ENCODE data around the gene TOMM20.
"Not testable (repeated sequence)": the region's sequence is repeated elsewhere in the genome, so short reads cannot be mapped to it uniquely, and the experiment has no call there.

TOMM20 gene

DNA sequence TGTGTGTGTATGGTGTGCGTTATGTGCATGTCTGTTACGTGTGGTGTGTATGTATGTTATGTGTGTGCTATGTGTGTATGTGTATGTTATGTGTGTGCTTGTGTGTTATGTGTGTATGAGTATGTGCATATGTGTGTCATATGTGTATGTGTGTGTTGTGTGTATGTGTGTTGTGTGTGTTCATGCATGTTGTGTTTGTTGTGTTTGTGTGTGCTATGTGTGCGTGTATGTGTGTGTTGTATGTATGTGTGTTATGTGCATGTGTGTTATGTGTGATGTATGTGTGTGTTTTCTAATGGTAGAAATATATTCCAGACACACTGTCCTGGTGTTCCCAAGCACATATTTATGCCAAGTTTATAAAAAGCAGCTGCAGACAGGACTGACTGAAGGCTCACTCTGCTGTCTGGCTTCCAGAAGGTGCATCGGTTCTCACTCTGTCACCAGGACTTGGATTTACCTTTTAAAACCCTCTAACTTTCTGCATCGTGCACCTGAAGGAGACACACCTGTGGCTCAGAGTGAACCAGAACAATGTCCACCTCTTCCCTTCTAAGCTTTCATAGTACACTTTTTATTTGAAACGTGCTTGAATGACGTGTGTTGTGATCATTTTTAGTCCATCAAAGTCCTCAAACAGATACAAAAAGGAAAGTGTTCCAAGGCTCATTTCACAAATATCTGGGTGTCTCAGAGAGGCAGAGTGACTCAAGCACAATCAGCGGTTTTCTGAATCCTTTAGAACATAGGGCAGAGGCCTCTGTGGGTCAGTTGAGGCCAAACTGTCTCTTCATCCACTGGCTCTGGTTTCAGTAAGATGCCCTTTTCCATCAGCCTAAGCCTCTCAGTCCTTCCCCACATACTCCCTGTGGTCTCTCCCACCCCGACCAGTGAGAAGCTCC, 49.9 kb downstream of the TOMM20 start:
- no peak for DNase-seq (ENCODE audit: low spot score)

DNA sequence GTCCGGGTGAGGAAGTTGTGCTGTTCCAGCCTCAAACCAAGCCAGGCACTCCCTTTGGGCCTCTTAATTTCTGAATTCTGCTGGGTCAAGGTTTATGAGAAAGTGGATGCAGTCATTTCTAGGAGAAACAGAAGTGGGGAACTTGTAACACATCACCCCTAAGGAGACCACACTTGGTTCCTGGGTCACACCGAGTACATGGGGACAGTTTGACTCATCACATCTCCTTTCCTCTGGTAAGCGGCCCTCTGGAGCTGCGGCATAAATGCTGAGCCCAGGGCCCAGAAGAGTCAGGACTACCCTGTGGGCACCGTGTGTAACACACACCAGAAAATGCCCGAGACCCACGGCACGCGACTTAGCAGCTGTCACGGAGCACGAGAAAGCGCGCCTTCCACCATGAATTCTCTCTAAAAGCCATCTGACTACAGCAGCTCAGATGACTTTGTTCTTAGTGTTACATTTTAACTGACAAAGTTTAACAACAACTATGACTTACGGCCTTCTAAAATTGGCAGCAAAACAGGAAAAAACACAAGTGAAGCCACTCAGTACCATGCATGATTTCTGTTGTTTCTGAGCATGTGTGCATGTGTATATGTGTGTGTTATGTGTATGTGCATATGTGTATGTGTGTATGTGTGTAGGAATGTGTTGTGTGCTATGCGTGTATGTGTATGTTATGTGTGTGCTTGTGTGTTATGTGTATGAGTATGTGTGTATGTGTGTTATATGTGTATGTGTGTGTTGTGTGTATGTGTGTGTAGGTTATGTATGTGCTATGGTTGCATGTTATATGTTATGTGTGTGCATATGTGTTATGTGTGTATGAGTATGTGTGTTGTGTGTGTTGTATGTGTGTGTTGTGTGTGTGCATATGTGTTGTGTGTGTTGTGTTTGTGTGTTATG, 50.8 kb downstream of the TOMM20 start:
- DNase-seq (ENCODE audit: low spot score), result no peak

DNA sequence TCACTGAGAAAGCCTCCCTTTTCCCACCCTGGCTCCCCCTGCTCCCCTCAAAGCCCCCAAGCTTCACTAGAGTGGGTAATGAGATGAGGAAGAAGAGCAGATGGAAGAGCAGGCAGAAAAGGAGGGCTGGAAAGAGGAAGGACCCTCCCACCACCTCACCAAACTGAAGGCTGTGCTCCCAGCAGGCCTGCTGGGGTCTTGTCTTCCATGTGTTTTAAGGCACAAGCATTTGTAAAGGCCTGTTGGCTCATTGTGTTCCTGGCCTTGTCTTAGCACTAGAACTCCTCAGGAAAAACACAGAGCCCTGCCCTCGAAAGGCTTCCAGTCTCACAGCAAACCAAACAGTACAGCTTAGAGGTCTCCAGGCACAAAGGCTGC, 51.5 kb downstream of the TOMM20 start:
- no peak for DNase-seq (ENCODE audit: low spot score)

DNA sequence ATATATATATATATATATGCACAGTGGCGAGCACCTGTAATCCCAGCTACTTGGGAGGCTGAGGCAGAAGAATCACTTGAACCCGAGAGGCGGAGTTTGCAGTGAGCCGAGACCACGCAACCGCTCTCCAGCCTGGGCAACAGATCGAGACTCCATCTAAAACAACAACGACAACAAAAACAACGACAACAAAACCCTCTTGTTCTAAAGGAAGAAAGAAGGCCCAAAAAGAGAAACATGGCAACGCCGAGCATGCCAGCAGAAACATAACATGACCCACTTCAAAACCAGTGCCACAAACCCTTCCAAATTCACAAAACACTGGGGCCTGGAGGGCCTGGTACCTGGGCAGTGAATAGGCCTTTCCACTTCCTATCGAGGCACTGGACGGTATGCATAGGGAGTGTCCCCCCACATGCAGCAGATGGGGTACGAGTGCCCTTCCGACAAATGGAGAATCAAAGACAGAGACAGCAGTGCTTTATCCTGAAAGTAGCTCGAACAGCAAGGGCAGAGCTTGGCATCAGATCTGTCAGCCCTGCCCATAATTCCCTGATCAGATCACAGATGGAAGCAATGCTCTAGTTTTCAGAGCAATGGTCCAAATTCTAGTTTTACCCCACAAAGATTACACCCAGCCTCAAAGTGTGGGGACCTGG, 52.0 kb downstream of the TOMM20 start:
- no peak for DNase-seq (ENCODE audit: low spot score)

DNA sequence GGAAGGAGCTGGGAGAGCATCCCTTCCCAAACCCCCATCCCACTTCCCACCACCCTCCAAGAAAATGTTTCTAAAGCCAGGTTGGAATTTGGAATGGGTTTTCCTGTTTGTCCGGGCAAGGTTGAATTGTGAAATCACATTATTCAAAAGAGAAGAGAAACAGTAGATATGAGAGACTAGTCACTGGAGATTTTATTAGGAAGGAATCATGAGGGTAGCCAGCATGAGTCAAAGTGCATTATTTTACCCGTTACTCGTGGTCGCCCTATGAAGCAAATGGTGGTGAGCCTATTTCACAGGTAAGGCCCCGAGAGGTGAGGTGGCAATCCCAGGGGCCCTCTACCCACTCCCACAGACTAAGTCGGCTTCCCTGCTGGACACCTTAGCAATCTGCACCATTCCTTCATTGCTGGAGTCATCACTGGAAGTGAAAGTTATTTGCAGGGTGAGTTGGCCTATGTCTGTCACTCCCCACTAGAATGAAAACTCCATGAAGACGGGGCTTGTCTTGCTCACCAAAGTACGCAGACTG, 52.8 kb downstream of the TOMM20 start:
- no peak for DNase-seq (ENCODE audit: low spot score)

DNA sequence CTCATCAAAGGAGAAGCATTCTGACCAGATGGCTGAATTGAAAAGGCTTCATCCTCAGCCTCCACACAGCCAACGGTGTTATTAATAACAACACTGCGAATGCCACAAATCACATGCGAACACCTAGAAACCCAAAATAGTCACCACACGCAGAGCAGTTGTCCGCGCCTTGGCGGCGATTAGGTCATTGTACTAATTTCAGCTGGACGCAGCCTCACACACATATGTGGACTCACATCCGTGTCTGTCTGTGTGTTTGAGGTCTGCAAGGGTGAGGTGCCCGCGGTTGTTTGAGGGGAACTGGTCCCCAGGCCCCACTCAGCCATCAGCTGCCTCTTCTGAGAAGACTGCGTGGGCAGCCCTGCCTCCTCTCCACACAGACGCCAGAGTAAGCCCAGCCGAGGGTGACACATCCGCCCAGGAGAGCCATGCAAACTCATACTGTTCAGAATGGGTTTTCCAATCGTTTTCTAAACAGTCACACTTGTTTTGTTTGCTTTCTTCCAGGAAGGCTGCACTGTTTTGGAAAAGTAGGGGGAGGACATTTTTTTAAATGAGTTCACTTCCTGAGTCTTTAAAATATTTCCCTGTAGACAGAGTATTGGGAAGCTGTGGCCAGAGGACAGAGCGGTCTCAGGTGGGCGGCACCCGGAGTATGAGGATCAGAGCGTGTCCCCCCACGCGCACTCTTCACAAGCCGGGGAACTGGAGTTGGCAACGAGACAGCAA, 53.4 kb downstream of the TOMM20 start:
- no peak for DNase-seq (ENCODE audit: low spot score)

DNA sequence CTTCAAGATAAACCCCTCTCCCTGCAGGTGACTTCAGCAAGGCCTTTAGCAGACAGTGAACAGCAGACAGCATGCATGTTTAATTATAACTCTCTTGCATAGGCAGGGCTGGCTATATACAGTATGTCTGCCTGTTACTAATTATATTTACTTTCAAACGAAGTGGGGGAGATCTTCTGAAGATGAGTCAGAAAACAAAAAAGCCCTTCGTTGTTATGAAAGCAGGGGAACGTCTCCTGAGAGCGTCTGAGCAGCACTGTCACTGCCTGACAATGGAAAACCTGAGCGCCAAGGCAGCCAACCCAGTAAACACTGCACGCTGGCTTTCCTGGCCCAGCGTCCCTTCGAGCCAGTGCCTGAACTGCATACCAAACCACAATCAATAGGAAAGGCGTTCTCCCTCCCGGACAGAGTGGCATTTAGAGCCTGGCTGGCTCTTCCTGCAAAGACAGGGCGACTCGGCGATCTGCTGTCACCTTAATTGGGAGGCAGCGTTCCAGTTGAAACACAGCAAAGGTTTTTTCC, 54.1 kb downstream of the TOMM20 start:
- no peak for DNase-seq (ENCODE audit: low spot score)

DNA sequence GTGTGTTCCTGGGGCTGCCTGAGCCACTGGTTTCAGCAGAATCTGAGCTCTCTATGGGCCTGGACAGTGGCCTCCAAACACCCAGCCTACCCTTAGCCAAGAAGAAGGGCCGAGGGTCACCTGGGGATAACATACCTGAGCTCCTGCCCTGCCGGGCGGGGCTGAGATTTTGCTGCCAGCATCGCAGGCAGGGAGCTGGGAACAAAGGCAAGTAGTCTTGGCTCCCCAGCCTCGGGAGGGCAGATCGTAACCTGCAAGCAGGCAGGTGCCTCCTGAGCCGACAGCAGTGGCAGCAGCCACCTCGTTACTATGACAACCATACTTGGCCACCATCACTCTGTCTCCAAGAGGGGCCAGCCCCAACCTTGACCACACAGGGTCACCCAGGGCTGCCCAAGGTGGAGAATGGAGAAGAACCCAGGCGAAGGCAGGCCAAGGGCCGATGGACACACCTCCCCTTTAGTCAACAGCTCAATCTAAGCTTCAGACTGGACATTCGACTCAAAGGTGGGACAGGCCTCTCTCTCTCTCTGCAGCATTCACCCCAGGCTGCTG, 54.6 kb downstream of the TOMM20 start:
- DNase-seq (ENCODE audit: low spot score), result no peak

DNA sequence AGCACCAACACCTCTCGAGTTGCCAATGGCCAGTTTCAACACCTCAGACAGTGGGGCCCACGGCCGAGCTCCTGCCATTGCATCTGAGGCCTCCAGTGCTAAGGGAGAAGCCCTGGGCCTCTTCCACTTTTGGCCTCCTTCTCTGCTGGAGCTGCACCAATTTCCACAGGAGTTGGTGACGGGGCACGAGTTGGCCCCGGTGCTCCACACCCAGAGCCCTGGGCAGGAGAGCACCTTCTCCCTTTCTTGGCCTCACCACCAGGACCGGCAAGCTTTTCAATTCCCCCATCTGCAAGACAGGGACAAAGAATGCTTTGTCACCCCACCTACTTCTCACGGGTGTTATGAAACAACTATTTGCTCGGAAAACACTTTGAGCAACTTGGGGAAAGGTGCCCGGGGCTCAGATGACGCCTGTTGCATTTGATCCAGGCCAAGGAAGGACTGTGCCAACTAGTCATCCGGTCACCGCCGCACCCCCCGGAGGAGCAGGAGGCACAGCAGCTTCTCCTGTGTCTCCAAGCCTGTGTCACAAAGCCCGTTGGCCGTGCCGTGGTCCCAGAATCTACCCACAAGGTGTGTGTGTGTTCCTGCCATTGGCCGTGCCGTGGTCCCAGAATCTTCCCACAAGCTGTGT, 55.2 kb downstream of the TOMM20 start:
- DNase-seq (ENCODE audit: low spot score), result no peak

DNA sequence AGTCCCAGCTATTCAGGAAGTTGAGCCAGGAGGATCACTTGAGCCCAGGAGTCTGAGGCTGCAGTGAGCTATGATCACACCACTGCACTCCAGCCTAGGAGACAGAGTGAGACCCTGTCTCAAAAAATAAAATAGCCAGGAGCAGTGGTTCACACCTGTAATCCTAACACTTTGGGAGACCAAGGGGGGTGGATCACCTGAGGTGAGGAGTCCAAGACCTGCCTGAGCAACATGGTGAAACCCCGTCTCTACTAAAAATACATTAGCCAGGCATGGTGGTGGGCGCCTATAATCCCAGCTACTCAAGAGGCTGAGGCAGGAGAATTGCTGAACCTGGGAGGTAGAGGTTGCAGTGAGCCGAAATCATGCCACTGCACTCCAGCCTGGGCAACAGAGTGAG, 56.1 kb downstream of the TOMM20 start:
- not testable (repeated sequence) for DNase-seq (ENCODE audit: low spot score)

DNA sequence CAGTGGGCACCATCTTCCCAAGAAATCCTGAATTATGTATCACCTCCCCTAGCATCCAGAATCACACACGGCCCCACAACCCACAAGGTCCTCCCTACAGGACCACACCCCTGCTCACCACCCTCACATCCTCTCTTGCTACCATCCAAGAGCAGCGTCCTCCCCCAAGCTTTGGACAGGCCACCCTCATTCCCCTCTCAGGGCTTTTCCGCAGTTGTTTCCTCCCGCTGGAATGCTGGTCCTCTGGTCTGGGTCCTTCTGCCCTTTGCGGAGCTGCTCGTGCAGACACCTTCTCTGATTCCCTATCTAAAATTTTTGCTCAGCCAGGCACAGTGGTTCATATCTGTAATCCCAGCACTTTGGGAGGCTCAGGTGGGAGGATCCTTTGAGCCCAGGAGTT, 56.5 kb downstream of the TOMM20 start:
- DNase-seq (ENCODE audit: low spot score), result no peak

DNA sequence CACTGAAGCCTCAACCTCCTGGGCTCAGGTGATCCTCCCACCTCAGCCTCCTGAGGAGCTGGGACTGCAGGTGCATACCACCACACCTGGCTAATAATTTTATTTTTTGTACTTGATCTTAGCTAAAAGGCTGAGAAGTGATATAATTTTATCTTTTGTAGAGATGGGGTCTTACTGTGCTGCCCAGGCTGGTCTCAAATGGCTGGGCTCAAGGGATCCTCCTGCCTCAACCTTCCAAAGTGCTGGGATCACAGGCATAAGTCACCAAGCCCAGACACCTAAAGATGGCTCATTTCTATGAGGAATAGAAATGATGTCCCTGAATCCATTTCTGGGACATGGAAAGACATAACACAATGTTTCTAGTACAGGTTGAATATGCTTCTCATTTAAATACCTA, 57.8 kb downstream of the TOMM20 start:
- DNase-seq (ENCODE audit: low spot score), result no peak

DNA sequence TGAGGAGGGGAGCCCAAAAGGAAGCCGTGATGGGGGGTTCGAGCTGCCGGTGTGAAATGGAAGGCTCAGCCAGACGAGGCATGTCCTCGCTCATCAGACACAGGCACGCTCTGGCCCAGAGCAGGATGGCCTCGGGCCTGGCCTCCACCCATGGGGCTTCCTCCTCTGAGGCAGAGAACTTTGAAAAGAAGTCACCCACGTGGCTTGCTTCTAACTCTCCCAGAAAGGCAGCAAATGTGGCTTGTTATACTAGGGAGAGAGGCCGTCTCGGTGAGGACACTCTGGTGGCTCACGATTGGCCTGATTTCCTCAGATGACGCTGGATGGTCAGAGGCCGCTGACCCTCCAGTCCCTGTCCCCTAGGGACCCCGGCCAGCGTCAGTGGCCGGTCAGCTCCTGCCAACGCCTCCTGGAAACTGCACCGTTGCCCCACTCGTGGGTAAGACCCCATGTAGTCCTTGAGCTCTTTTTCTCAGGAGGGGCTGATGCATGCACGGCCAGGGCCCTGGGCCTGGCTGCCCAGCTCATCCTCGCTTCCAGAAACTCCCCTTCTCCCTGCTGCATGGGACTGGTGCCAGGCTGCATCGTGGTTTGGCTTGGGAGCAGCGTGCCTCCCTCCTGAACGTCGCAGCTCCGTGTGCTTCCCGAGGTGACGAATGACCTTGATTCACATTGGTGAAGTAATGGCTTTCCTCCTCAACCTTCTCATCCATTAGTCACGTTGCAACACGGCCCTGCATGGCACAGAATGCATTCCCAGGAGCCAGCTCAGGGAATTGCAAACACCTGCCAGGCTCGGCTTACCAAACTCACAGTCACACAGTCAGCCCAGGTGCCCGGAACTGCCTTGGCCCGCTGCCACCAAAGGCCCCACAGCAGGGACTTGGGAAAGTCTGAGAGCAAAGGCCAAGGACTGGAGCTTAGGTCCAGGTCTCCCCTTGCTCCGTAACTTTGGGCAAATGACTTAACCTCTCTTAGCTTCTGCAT, 58.8 kb downstream of the TOMM20 start:
- no peak for DNase-seq (ENCODE audit: low spot score)

DNA sequence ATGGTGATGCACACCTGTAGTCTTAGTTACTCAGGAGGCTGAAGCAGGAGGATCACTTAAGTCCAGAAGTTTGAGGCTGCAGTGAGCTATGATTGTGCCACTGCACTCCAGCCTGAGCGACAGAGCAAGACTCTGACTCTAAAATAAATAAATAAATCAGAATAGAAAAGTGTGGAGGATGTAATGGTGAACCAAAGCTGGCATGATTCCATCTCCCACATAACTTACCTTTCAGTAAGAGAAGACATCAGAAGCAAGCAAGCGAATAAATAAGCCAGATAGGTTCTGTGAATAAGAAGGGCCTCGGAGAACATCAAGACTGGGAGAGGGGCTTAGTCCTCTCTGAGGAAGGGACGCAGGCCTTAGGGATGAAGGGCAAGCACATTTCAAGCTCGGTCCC, 59.5 kb downstream of the TOMM20 start:
- DNase-seq (ENCODE audit: low spot score), result no peak

DNA sequence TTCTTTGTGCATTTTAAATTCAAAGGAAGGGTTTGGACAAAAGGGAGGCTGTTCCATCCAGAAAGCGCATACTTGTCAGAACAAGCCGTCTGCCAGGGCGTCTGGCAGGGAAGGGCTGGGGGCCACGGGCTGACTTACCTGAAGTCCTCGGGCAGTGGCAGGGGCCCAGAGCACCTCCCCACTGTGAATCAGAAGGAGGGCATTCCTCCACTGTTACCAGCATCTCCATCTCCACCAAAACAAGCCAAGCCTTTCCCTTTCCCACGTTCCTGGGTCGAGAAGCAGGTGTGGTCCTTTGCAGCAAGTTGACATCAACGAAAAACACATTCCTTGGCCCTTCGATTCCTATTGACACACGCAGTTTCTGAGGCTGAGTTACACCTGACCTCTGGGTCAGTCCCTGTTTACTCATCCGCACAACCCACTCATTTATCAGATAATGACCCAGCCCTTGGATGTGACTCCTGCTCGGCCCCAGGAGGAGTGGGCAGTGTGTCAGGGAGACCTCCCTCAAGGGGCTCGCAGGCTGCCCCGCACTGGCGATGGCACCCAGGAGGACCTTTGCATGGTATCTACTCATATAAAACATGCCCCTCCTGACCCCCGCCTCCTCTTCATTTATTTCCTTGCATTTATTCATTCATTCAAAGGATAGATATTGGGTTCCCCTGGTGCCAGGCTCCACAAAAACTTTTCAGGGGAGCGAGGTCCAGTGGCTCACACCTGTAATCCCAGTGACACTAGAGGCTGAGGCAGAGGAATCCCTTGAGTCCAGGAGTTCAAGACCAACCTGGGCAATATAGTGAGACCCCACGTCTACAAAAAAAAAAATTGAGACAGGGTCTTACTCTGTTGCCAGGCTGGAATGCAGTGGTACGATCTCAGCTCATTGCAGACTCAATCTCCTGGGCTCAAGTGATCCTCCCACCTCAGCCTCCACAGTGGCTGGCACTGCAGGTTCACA, 60.2 kb downstream of the TOMM20 start:
- no peak for DNase-seq (ENCODE audit: low spot score)

DNA sequence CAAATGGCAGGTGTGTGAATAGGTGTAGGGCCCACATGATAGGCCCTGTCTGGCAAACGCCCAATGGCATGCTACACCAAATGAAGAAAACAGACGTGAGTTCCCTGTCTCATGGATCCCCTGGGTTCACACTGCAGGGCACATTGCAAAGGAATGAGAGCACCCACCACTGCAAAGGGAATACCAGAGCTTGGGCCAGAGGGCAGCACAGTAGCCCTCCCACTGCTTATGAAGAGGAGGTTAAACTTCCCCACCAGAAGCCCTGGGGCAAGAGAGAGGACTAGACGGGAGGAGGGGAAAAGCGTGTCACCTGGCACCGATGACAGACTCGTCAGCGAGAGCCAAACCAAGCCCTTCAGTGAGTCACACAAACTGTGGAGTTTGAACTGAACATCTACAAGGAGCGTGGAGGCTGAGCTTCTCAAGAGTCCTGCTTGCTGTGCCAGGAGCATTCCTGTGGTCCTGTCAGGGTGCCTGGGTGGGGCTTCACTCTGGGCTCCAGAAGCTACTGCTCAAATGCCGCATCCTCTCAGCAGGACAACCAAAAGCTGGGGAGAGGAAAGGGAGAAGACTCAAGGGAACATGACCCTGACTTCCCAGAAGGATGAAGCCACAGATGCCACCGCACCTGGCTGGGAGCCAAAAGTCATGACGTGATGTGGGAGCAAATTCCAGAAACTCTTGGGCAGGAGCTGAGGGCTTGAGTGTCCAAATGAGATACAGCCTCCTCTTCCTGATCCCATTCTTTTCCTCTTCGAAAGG, 61.1 kb downstream of the TOMM20 start:
- DNase-seq (ENCODE audit: low spot score), result peak; percentile 64

DNA sequence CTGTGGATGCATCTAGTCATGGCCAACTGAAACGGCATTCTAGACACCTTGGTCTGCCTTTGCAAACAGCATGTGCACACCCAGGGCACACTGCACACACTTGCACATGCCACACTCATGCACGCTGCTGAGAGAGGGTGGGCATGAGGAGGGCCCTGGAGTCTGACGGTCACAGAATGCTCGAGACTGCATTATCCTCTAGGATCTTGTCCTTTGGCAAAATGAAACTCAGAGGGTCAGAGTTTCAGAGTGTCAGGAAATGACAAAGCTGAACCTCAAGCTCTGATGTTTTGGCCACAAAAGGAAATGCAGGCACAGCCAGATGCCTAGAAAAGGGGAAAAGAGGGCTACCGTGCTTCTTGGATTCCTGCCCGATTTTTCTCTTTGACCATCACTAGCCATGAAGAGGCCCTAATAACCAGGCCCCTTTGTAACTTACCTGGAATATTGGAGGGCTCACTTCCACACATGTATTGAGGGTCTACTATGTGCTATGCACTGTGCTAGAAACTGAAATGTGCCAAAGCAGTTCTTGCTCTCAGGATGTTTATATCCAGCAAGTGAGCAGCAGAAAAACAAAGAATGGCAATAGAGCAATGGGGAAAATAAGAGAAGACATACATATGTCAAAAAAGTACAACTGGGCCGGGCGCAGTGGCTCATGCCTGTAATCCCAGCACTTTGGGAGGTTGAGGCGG, 65.4 kb downstream of the TOMM20 start:
- no peak for DNase-seq (ENCODE audit: low spot score)
